CD4-positive, alpha-beta T cell treated with Interleukin-10 for 1 hour (primary cell): Measurements from ENCODE around the gene IMMP2L.
A peak's percentile ranks its signal among the peaks of the same experiment; 100 is the strongest.
"Not testable (repeated sequence)": the region's sequence is repeated elsewhere in the genome, so short reads cannot be mapped to it uniquely, and the experiment has no call there.

Experiments used
- DNase-seq: peaks from one replicate; pipeline ENCODE4 v3.0.0-alpha.2; 2020

IMMP2L gene

GRCh38 chr7:111091593-111092358 lies 470.5 kb downstream of the IMMP2L start:
- DNase-seq = no peak

- DNase-seq = peak; percentile 21
Measured at GRCh38 chr7:111090846-111091245, 471.4 kb downstream of the IMMP2L start, which contains the start of gene LRRN3. LRRN3 (plus strand) TSS chr7:111091127; CDS start chr7:111122773, 31,646 bp downstream.

GRCh38 chr7:111089822-111090426 lies 472.4 kb downstream of the IMMP2L start:
- DNase-seq = peak; percentile 28

- no peak for DNase-seq
Measured at GRCh38 chr7:111088328-111088727, 474.0 kb downstream of the IMMP2L start.

GRCh38 chr7:111086532-111086931 lies 475.8 kb downstream of the IMMP2L start:
- DNase-seq = no peak

- DNase-seq = no peak
Measured at GRCh38 chr7:111085356-111085755, 476.9 kb downstream of the IMMP2L start.

GRCh38 chr7:111083413-111083812 lies 478.9 kb downstream of the IMMP2L start:
- peak; percentile 71 for DNase-seq

- no peak for DNase-seq
Measured at GRCh38 chr7:111082351-111082750, 479.9 kb downstream of the IMMP2L start.

GRCh38 chr7:111081546-111082267 lies 480.6 kb downstream of the IMMP2L start:
- no peak for DNase-seq

- no peak for DNase-seq
Measured at GRCh38 chr7:111080495-111081105, 481.7 kb downstream of the IMMP2L start.

- DNase-seq = no peak
Measured at GRCh38 chr7:111077001-111077400, 485.3 kb downstream of the IMMP2L start.

GRCh38 chr7:111076205-111076604 lies 486.1 kb downstream of the IMMP2L start:
- DNase-seq = no peak

GRCh38 chr7:111075498-111075897 lies 486.8 kb downstream of the IMMP2L start:
- DNase-seq = no peak

GRCh38 chr7:111074748-111075146 lies 487.5 kb downstream of the IMMP2L start:
- no peak for DNase-seq

- DNase-seq = no peak
Measured at GRCh38 chr7:111074071-111074747, 488.1 kb downstream of the IMMP2L start.

GRCh38 chr7:111072658-111073057 lies 489.6 kb downstream of the IMMP2L start:
- not testable (repeated sequence) for DNase-seq

- no peak for DNase-seq
Measured at GRCh38 chr7:111071556-111071955, 490.7 kb downstream of the IMMP2L start.

- DNase-seq = no peak
Measured at GRCh38 chr7:111068618-111069017, 493.7 kb downstream of the IMMP2L start.

GRCh38 chr7:111067682-111068081 lies 494.6 kb downstream of the IMMP2L start:
- DNase-seq = no peak

- DNase-seq = no peak
Measured at GRCh38 chr7:111067251-111067650, 495.0 kb downstream of the IMMP2L start.

- no peak for DNase-seq
Measured at GRCh38 chr7:111063166-111063565, 499.1 kb downstream of the IMMP2L start.

GRCh38 chr7:111059833-111060232 lies 502.5 kb downstream of the IMMP2L start:
- DNase-seq = no peak

GRCh38 chr7:111057066-111057465 lies 505.2 kb downstream of the IMMP2L start:
- no peak for DNase-seq
